ENCODE results near the gene MRGPRX1.
"Not testable (repeated sequence)": the region's sequence is repeated elsewhere in the genome, so short reads cannot be mapped to it uniquely, and the experiment has no call there.

DNA sequence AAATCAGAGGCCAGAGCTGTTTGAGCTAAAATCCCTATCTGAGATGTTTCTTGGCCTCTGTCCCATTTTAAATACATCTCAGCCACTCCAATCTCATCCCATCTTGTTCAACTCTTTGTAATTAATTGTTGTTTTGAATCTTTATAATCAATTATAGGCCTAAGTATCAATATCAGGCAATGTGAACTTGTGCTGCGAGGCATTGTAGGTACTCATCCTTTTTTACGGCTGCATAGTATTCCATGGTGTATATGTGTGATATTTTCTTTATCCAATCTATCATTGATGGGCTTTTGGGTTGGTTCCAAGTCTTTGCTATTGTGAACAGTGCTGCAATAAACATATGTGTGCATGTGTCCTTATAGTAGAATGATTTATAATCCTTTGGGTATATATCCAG is 47.5 kb downstream of the MRGPRX1 start:
- not testable (repeated sequence) for TF ChIP-seq ZFP36 (IDR thresholded peaks at IDR 0.05; ENCODE audit: borderline replicate concordance, partially characterized antibody); SREBF2 (IDR thresholded peaks at IDR 0.05); CEBPB (IDR thresholded peaks at IDR 0.05); POLR2A (IDR thresholded peaks at IDR 0.05; ENCODE audit: low read length); EHMT2 (IDR thresholded peaks at IDR 0.05; ENCODE audit: low read depth); PHF8 (IDR thresholded peaks at IDR 0.05; ENCODE audit: borderline replicate concordance, low read depth); RAD21 (conservative IDR thresholded peaks at IDR 0.05 in 1 of 2, IDR thresholded peaks at IDR 0.05 in 1 of 2); NFE2L2 (conservative IDR thresholded peaks at IDR 0.05; ENCODE audit: low read length); EP300 (IDR thresholded peaks at IDR 0.05); RFX5 (IDR thresholded peaks at IDR 0.05)
- TF ChIP-seq, protein P1, sequence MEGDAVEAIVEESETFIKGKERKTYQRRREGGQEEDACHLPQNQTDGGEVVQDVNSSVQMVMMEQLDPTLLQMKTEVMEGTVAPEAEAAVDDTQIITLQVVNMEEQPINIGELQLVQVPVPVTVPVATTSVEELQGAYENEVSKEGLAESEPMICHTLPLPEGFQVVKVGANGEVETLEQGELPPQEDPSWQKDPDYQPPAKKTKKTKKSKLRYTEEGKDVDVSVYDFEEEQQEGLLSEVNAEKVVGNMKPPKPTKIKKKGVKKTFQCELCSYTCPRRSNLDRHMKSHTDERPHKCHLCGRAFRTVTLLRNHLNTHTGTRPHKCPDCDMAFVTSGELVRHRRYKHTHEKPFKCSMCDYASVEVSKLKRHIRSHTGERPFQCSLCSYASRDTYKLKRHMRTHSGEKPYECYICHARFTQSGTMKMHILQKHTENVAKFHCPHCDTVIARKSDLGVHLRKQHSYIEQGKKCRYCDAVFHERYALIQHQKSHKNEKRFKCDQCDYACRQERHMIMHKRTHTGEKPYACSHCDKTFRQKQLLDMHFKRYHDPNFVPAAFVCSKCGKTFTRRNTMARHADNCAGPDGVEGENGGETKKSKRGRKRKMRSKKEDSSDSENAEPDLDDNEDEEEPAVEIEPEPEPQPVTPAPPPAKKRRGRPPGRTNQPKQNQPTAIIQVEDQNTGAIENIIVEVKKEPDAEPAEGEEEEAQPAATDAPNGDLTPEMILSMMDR (IDR thresholded peaks at IDR 0.05): not testable (repeated sequence)
- TF ChIP-seq, protein P2, sequence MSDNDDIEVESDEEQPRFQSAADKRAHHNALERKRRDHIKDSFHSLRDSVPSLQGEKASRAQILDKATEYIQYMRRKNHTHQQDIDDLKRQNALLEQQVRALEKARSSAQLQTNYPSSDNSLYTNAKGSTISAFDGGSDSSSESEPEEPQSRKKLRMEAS (IDR thresholded peaks at IDR 0.05): not testable (repeated sequence)

Measured in A549 (cell line).